ENCODE results near the gene BST1.
"Not testable (repeated sequence)": the region's sequence is repeated elsewhere in the genome, so short reads cannot be mapped to it uniquely, and the experiment has no call there.

BST1 gene

GRCh38 chr4:15714141-15714540 lies 11.3 kb downstream of the BST1 start:
- DNase-seq = no peak

DNA sequence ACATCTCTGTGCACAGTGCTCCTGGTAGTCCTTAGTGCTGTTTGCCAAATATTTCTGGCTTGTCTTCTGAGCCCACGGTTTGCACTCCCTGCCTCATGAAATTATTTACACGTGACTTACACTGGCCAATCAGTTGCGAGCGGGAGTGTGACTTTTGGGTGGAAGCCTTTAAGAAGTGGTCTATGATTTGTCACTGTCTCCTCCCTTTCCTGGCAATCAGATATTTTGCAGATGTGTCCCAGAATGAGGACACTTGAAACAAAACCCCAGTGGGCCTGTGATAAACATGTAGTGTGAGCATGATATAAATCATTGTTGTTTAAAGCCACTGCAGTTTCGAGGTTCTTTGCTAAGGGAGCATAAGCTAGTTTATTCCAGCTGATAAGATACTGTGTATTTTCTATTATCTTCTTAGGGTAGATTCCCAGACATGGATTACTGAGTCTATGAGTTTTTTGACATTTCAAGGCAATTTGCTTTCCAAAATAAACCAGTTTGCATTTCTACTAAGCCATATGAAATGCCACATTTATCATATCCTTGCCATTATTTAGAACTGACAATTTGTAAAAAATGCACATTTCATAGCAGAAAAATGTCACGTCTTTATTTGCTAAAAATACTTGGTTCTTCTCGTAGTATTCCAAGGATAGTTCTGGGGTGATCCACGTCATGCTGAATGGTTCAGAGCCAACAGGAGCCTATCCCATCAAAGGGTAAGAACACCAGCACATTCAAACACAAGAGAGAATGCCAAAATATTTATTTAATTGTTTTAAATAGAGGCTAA lies 12.0 kb downstream of the BST1 start:
- DNase-seq = no peak

DNA sequence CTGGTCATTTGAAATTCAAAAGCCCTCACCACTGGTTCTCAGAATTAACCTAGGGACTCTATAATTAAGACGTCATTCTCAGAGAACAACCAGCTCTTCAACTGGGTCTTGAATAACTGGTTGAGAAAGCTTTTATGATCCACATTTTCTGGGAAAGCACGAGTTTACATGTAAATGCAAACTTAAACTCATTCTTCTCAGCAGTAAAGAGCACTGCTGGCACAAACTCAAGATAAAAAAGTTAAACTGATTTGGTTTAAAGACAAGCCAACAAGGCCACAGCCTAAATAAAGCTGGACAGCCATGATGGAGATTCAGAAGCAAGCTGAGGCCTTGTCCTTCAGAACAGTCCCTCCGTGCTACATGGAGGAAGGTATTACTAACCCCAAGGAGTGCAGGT lies 13.2 kb downstream of the BST1 start:
- DNase-seq = no peak

DNA sequence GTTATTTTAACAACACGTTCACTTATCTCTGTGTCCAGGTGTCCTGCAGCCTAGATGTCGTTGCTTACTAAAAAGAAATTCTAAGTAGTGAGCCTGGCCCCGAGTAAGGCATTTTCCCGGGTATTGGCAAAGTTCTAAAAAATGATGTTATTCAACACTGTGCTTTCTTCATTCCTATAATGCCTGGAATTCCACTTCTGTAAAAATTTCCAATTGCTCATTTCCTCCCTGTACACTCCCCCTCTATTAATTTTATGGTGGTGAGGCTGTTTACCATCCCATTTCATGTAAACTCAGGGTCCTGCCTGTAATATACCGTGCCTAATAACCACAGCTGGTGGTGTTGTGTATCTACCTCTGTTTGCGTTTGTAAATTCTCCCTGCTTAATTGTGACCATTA lies 14.2 kb downstream of the BST1 start:
- no peak for DNase-seq

DNA sequence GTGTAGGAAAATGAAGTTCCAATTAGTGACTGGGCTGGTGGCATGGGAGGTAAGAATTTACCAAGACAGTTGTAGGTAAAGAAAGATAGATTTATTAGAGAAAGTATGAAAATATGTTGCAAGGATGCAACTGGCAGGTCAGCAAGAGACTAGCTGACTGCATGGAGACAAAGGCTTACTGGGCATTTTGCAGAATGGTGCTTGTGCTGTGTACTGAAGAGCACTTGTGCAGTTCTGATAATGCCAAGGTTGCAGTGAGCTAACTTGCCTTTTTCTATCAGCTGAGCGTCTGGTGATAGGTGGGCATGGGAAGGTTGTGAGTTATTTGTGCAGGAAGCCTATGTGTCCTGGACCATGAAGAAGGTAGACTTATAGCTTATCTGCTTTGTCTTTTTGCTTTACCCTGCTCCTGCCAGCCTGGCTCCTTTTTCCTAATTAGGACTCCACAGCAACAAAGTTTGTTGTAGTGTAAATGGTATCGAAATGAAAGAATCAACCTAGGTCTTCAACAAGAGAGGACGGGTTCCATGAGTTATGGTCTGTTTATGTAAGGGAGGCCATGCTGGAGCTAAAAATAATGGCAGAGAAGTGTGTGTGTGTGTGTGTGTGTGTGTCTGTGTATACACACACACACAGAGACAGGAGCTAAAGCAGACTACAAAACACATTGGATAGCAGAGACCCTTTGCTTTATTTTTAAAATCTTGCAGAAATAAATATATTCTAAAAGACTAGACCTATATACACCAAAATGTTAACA lies 15.0 kb downstream of the BST1 start:
- DNase-seq = no peak

GRCh38 chr4:15718465-15718864 lies 15.6 kb downstream of the BST1 start:
- DNase-seq = no peak

DNA sequence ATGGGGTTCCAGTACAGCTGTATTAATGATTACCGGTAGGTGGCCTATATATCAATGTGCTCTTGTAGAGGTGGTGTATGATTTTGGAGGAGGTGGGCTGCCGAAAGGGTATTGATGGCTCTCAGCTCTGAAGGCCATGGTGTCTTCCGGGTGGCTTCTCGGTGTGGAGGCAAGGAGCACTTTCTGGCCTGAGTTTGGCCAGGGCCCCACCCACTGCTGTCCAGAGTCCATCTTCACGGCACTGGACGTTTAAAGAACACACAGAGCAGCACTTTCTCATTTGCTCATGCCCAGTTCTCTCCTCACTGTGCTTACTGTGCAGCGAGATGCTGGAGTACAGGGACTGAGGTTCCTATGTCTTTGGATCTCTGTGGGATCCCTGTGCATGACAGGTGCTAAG lies 16.1 kb downstream of the BST1 start:
- no peak for DNase-seq

- DNase-seq = peak; percentile 34
Observed at GRCh38 chr4:15719506-15719905, 16.6 kb downstream of the BST1 start.

GRCh38 chr4:15720851-15721250 lies 18.0 kb downstream of the BST1 start:
- DNase-seq = no peak

GRCh38 chr4:15725608-15726007 lies 22.7 kb downstream of the BST1 start:
- peak; percentile 54 for DNase-seq

GRCh38 chr4:15729910-15730533 lies 27.2 kb downstream of the BST1 start:
- DNase-seq = peak; percentile 84

GRCh38 chr4:15733061-15733460 lies 30.2 kb downstream of the BST1 start:
- not testable (repeated sequence) for DNase-seq

GRCh38 chr4:15735536-15735935 lies 32.7 kb downstream of the BST1 start:
- no peak for DNase-seq

DNA sequence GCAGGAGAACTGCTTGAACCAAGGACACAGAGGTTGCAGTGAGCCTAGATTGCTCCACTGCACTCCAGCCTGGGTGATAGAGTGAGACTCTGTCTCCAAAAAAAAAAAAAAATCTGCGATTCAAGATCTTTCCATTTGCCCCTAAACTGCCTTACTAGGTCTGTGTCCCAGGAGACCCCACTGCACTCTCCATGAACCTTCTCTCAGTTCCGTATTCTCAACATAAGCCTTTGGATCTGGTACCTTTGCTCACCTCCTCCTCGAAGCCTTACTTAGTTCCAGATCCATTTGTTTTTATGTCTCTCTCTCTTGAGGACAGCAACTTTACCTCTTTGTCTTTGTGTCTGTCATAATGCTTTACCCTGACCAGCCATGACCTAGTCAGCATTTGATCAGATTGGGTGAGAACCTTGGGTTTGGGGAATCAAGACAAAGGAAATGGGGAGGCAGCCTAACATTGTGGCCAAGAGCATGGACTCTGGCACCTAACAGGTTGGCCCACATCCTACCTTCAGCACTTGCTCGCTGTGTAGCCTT lies 33.7 kb downstream of the BST1 start:
- no peak for DNase-seq

- DNase-seq = no peak
Observed at GRCh38 chr4:15737255-15737654, 34.4 kb downstream of the BST1 start.

- DNase-seq = no peak
Observed at GRCh38 chr4:15738877-15739276, 36.0 kb downstream of the BST1 start.

DNA sequence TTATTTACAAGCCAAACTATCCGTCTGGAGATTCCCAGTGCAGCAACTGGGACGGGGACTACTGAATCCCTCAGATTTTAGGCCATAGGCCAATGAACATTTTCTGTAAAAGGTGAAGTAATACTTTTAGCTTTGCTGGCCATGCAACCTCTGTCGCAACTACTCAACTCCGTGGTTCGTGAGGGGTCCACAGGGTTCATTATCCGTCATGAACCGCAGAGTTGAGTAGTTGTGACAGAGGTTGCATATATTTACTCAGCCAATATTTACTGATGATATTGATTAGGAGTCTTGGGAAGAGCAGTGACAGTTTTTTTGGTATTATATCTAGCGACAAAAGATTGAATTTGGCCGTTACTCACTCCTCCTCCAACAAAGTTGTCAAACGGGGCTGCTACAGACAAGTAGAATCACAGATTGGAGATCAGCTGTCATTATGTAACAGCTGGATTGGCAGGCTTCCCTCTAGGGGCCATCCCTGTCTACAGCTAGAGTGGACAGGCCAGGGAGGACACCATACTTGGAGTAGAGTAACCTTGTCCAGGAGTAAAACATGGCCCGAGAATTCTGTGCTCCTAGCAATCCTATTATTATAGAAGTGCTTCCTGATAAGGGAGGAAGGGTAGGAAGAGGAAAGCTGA lies 38.0 kb downstream of the BST1 start:
- DNase-seq = no peak

- DNase-seq = no peak
Observed at GRCh38 chr4:15742083-15742582, 39.3 kb downstream of the BST1 start.

- DNase-seq = no peak
Observed at GRCh38 chr4:15742637-15743036, 39.8 kb downstream of the BST1 start.

GRCh38 chr4:15744016-15744545 lies 41.2 kb downstream of the BST1 start:
- DNase-seq = no peak

GRCh38 chr4:15746110-15746509 lies 43.2 kb downstream of the BST1 start:
- no peak for DNase-seq

DNA sequence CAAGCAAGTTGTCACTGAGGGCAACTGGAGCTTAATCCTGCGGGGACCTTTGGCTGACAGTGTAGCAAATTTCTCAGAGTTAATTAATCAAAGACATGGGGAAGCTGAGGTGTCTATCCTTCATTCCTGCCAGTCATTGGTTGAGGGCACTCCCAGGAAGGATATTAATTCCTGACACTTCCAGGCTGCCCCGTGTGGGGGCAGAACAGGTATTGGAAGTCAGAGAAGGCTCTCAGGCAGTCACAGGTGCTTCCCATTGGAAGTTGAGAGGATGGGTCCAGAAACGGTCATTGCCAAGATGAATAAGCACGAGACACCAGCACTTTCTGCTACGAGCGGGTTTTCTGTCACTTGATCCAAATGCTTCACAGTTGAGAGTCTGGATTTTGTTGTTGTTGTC lies 46.1 kb downstream of the BST1 start:
- no peak for DNase-seq

GRCh38 chr4:15751153-15751552 lies 48.3 kb downstream of the BST1 start:
- no peak for DNase-seq

Data from hematopoietic multipotent progenitor cell treated with erythropoietin and hydrocortisone succinate and interleukin-3 and kit ligand, for 4 days (in vitro differentiated cells).